HEK293 (cell line): ENCODE measurements around the gene MGST2.

Source experiments
- CTCF ChIA-PET: fragments of 350-600 bp; formaldehyde crosslinking; extraction: SDS; loops from one replicate; lab custom pipeline; 2021; ENCODE audit warnings: antibody characterized with exemption; lab: Yijun Ruan, JAX
- POLR2A ChIA-PET: fragments of 300-600 bp; formaldehyde crosslinking; extraction: SDS; loops from one replicate; lab custom pipeline; 2020; ENCODE audit warnings: antibody characterized with exemption, inconsistent platforms; lab: Yijun Ruan, JAX
- H3K27ac ChIP-seq: fragments of 200-500 bp; sonication (Bioruptor generic); 2 replicates; pipeline ENCODE4 v1.5.1; 2014; ENCODE audit warnings: low read depth, low read length, control low read depth, inconsistent platforms; ENCODE audit errors: extremely low read depth
- H3K36me3 ChIP-seq, 2 experiments: fragments of 200-500 bp in 1 of 2; sonication (Bioruptor generic) in 1 of 2; 1 replicate in 1 of 2; 2 replicates in 1 of 2; pipeline ENCODE4 v1.5.1; 2014 to 2017; ENCODE audit warnings: inconsistent platforms in 2 of 2, low read length in 2 of 2; ENCODE audit not compliant: control insufficient read depth in 2 of 2, insufficient read depth in 1 of 2
- H3K4me1 ChIP-seq: fragments of 200-500 bp; sonication (Bioruptor generic); 2 replicates; pipeline ENCODE4 v1.5.1; 2014; ENCODE audit warnings: mild to moderate bottlenecking, low read length, inconsistent platforms; ENCODE audit not compliant: control insufficient read depth, insufficient read depth
- H3K4me3 ChIP-seq: 2 replicates; pipeline ENCODE4 v1.5.1; 2011; ENCODE audit warnings: low read depth, mild to moderate bottlenecking, control low read depth, low read length, moderate library complexity
- H3K9me3 ChIP-seq: fragments of 200-500 bp; sonication (Bioruptor generic); 2 replicates; pipeline ENCODE4 v1.5.1; 2014; ENCODE audit warnings: low read depth, low read length, inconsistent platforms; ENCODE audit not compliant: control insufficient read depth, insufficient read depth
- CTCF ChIP-seq: fragments of 450-650 bp; formaldehyde crosslinking; IDR thresholded peaks from 2 replicates; pipeline ENCODE4 v1.5.1; 2016; ENCODE audit warnings: missing biosample characterization, missing genetic modification characterization
- FEZF1 ChIP-seq: fragments of 450-650 bp; formaldehyde crosslinking; IDR thresholded peaks from 2 replicates; pipeline ENCODE4 v1.5.1; 2016; ENCODE audit warnings: missing biosample characterization, missing genetic modification characterization
- KLF1 ChIP-seq: fragments of 450-650 bp; formaldehyde crosslinking; IDR thresholded peaks from 2 replicates; pipeline ENCODE4 v1.5.1; 2016; ENCODE audit warnings: missing biosample characterization, missing genetic modification characterization
- KLF7 ChIP-seq: fragments of 450-650 bp; formaldehyde crosslinking; IDR thresholded peaks from 2 replicates; pipeline ENCODE4 v1.5.1; 2016; ENCODE audit warnings: missing biosample characterization, missing genetic modification characterization, borderline replicate concordance
- PATZ1 ChIP-seq: fragments of 450-650 bp; formaldehyde crosslinking; IDR thresholded peaks from 2 replicates; pipeline ENCODE4 v1.5.1; 2016; ENCODE audit warnings: missing biosample characterization, missing genetic modification characterization
- PRDM10 ChIP-seq: fragments of 450-650 bp; formaldehyde crosslinking; IDR thresholded peaks from 2 replicates; pipeline ENCODE4 v1.5.1; 2016; ENCODE audit warnings: missing biosample characterization, missing genetic modification characterization
- PRDM6 ChIP-seq: fragments of 450-650 bp; formaldehyde crosslinking; IDR thresholded peaks from 2 replicates; pipeline ENCODE4 v1.5.1; 2017; ENCODE audit warnings: missing biosample characterization, missing genetic modification characterization
- ZBTB17 ChIP-seq: fragments of 450-650 bp; formaldehyde crosslinking; IDR thresholded peaks from 2 replicates; pipeline ENCODE4 v1.5.1; 2016; ENCODE audit warnings: missing biosample characterization, missing genetic modification characterization
- ZBTB8A ChIP-seq: fragments of 450-650 bp; formaldehyde crosslinking; IDR thresholded peaks from 2 replicates; pipeline ENCODE4 v1.5.1; 2016; ENCODE audit warnings: missing biosample characterization, missing genetic modification characterization
- ZFHX2 ChIP-seq: fragments of 450-650 bp; formaldehyde crosslinking; conservative IDR thresholded peaks from 2 replicates; pipeline ENCODE4 v1.5.1; 2016; ENCODE audit warnings: missing biosample characterization, missing genetic modification characterization
- ZNF146 ChIP-seq: fragments of 450-650 bp; formaldehyde crosslinking; IDR thresholded peaks from 2 replicates; pipeline ENCODE4 v1.5.1; 2016; ENCODE audit warnings: missing biosample characterization, missing genetic modification characterization
- ZNF169 ChIP-seq: fragments of 450-650 bp; formaldehyde crosslinking; IDR thresholded peaks from 2 replicates; pipeline ENCODE4 v1.5.1; 2016; ENCODE audit warnings: missing biosample characterization, missing genetic modification characterization
- ZNF221 ChIP-seq: fragments of 450-650 bp; formaldehyde crosslinking; IDR thresholded peaks from 2 replicates; pipeline ENCODE4 v1.5.1; 2017; ENCODE audit warnings: missing biosample characterization, missing genetic modification characterization, borderline replicate concordance
- ZNF335 ChIP-seq: fragments of 450-650 bp; formaldehyde crosslinking; conservative IDR thresholded peaks from 2 replicates; pipeline ENCODE4 v1.5.1; 2016; ENCODE audit warnings: missing biosample characterization, missing genetic modification characterization
- ZNF37A ChIP-seq: fragments of 450-650 bp; IDR thresholded peaks from 2 replicates; pipeline ENCODE4 v1.5.1; 2018; ENCODE audit warnings: missing biosample characterization, missing genetic modification characterization
- ZNF626 ChIP-seq: fragments of 450-650 bp; sonication (Bioruptor Pico); formaldehyde crosslinking; IDR thresholded peaks from 2 replicates; pipeline ENCODE4 v1.5.1; 2018; ENCODE audit warnings: missing biosample characterization, missing genetic modification characterization, inconsistent platforms
- ZSCAN30 ChIP-seq: fragments of 450-650 bp; IDR thresholded peaks from 2 replicates; pipeline ENCODE4 v1.5.1; 2018; ENCODE audit warnings: missing biosample characterization, mild to moderate bottlenecking, missing genetic modification characterization, moderate library complexity

MGST2 gene

GRCh38 chr4:139732991-139733570 is 67.5 kb downstream of the MGST2 start:
- TF ChIP-seq ZNF169 (tag by site-specific recombination): no peak
- 0 out of 2 replicates have a peak, but pooled peaks have one; percentile 10 for TF ChIP-seq PRDM6 (tag by site-specific recombination)
- H3K4me1 ChIP-seq: peaks cover 5% of the 10 kb centered on the region; the same call in 1 of the 2 replicates
- H3K27ac ChIP-seq: no peak overlapping the region
- ChIA-PET POLR2A (no interaction called here), CTCF (interaction anchor here (0.6 to 1.5 kb wide), 5 partner anchors 75 to 627 kb away, joined by 3 to 9 read pairs (median 6); no protein-coding TSS in a partner anchor)
- H3K9me3 ChIP-seq: no peaks in the 10 kb centered on the region
- no peaks in the 10 kb centered on the region for H3K36me3 ChIP-seq
- no peak overlapping the region for H3K4me3 ChIP-seq

- ChIA-PET POLR2A (interaction anchor here (0.6 kb wide), 1 partner anchor 16 kb away, joined by 5 read pairs; no protein-coding TSS in a partner anchor), CTCF (interaction anchor here (0.6 to 1.5 kb wide), 15 partner anchors 10 to 875 kb away, joined by 3 to 12 read pairs (median 4); no protein-coding TSS in a partner anchor)
- no peak overlapping the region for H3K27ac ChIP-seq
- H3K4me1 ChIP-seq: peaks cover 5% of the 10 kb centered on the region; the same call in 1 of the 2 replicates
- TF ChIP-seq ZNF146 (tag by site-specific recombination) (no peak), ZNF335 (peak; percentile 86)
- no peaks in the 10 kb centered on the region for H3K36me3 ChIP-seq
- no peaks in the 10 kb centered on the region for H3K9me3 ChIP-seq
- no peak overlapping the region for H3K4me3 ChIP-seq
These were observed 68.7 kb downstream of the MGST2 start for GRCh38 chr4:139734201-139734874.

GRCh38 chr4:139734875-139735380 is 69.3 kb downstream of the MGST2 start:
- no peak overlapping the region for H3K27ac ChIP-seq
- CTCF ChIA-PET: interaction anchor here (0.7 to 1.5 kb wide), 9 partner anchors 11 to 875 kb away, joined by 3 to 12 read pairs (median 3); no protein-coding TSS in a partner anchor
- peak; percentile 61 for TF ChIP-seq PRDM10 (tag by site-specific recombination)
- peak; percentile 99 for TF ChIP-seq ZBTB8A (tag by site-specific recombination)
- TF ChIP-seq ZNF626: no peak
- peak; percentile 85 for TF ChIP-seq PATZ1 (tag by site-specific recombination)
- peak; percentile 71 for TF ChIP-seq FEZF1
- TF ChIP-seq KLF7: no peak
- peak; percentile 69 for TF ChIP-seq ZBTB17 (tag by site-specific recombination)
- TF ChIP-seq ZSCAN30 (tag by site-specific recombination): 0 out of 2 replicates have a peak, but pooled peaks have one; percentile 54
- peak; percentile 76 for TF ChIP-seq CTCF (tag by site-specific recombination)
- no peak for TF ChIP-seq ZNF37A
- TF ChIP-seq ZFHX2 (tag by site-specific recombination): 0 out of 2 replicates have a peak, but pooled peaks have one; percentile 12
- TF ChIP-seq ZNF221 (tag by site-specific recombination): no peak
- peak; percentile 51 for TF ChIP-seq KLF1

More at GRCh38 chr4:139734875-139735380, 69.3 kb downstream of the MGST2 start:
- Histone ChIP-seq H3K36me3 (no peaks in the 10 kb centered on the region), H3K4me1 (peaks cover 5% of the 10 kb centered on the region; the same call in 1 of the 2 replicates), H3K9me3 (no peaks in the 10 kb centered on the region), H3K4me3 (peak overlapping the region; percentile 1)
- POLR2A ChIA-PET: interaction anchor here (0.6 kb wide), 1 partner anchor 15 kb away, joined by 5 read pairs; no protein-coding TSS in a partner anchor
